HepG2 (cell line): ENCODE data around the gene UTP25. TPM values are rescaled to one million over a fixed set of nuclear protein-coding genes. Genes with fewer than 3 reads are reported as not detected.

Source experiments
- ATAC-seq: fragments of 200-7000 bp; cut with Tn5 transposase; 3 replicates; pipeline ENCODE4 v1.9.1; 2020; ENCODE audit warnings: mild to moderate bottlenecking, moderate library complexity
- BruUV-seq: library from RNA; stranded (reverse); fragments of 400-500 nt; replicated peaks from 2 replicates; lab custom pipeline; 2021; lab: Mats Ljungman, UMichigan
- CTCF ChIA-PET: fragments of 300-600 bp; formaldehyde crosslinking; extraction: SDS; loops from one replicate; lab custom pipeline; 2021; ENCODE audit warnings: low total read pairs, inconsistent platforms, low intra/inter-chr PET ratio; lab: Yijun Ruan, JAX
- POLR2A ChIA-PET: fragments of 350-600 bp; sonication (Branson Sonifier 250); formaldehyde crosslinking; loops from one replicate; lab custom pipeline; 2020; ENCODE audit warnings: antibody characterized with exemption, inconsistent platforms; lab: Yijun Ruan, JAX
- DNase-seq: peaks from one replicate; pipeline ENCODE4 v3.0.0-alpha.2; 2015; ENCODE audit warnings: low spot score
- FAIRE-seq: peaks from 3 replicates; lab custom pipeline; 2011; peaks lifted over from hg19 to GRCh38; lab: Jason Lieb, UNC
- H2AFZ ChIP-seq: one replicate; pipeline ENCODE4 v1.6.1; 2011; ENCODE audit warnings: low read length, inconsistent platforms
- H3K27ac ChIP-seq: fragments of 300-600 bp; 3 replicates; pipeline ENCODE4 v1.8.0; 2011; ENCODE audit warnings: mixed run types, mild to moderate bottlenecking, mixed read lengths, low read length, inconsistent platforms; ENCODE audit not compliant: insufficient read depth; ENCODE audit errors: extremely low read length
- H3K27me3 ChIP-seq, 2 experiments: fragments of 200-600 bp in 1 of 2; 2 replicates in 1 of 2; 3 replicates in 1 of 2; pipeline versions ENCODE4 v1.6.0 to v1.8.0; 2011; ENCODE audit warnings: low read length in 2 of 2, mild to moderate bottlenecking in 2 of 2, moderate library complexity in 2 of 2, inconsistent platforms in 1 of 2; ENCODE audit not compliant: insufficient read depth in 2 of 2, control insufficient read depth in 1 of 2
- H3K36me3 ChIP-seq, 2 experiments: fragments of 200-600 bp in 1 of 2; replicated peaks in 1 of 2; 2 replicates in 1 of 2; 3 replicates in 1 of 2; pipeline versions ENCODE4 v1.5.1 to v1.8.0; 2011; ENCODE audit warnings: low read length in 2 of 2, inconsistent platforms in 1 of 2; ENCODE audit not compliant: insufficient read depth in 2 of 2, control insufficient read depth in 1 of 2
- H3K4me1 ChIP-seq: 2 replicates; pipeline ENCODE4 v1.5.1; 2012; ENCODE audit warnings: low read length, inconsistent platforms; ENCODE audit not compliant: insufficient read depth
- H3K4me2 ChIP-seq: 2 replicates; pipeline ENCODE4 v1.6.0; 2011; ENCODE audit warnings: low read depth, low read length, inconsistent platforms
- H3K4me3 ChIP-seq, 3 experiments: fragments of 200-600 bp in 1 of 3; sonication (generic), shearing (Covaris generic) in 1 of 3; replicated peaks in 1 of 3; 2 replicates each; pipeline ENCODE4 v1.5.1; 2011 to 2016; ENCODE audit warnings: low read length in 3 of 3, inconsistent platforms in 2 of 3, low read depth in 2 of 3, mild to moderate bottlenecking in 2 of 3, control low read depth in 1 of 3, mixed read lengths in 1 of 3; ENCODE audit not compliant: insufficient read depth in 1 of 3
- H3K79me2 ChIP-seq: one replicate; pipeline ENCODE4 v1.6.1; 2011; ENCODE audit warnings: low read length, inconsistent platforms; ENCODE audit not compliant: insufficient read depth
- H3K9ac ChIP-seq: 2 replicates; pipeline ENCODE4 v1.6.0; 2011; ENCODE audit warnings: mild to moderate bottlenecking, low read depth, low read length, inconsistent platforms; ENCODE audit not compliant: insufficient read depth
- H3K9me3 ChIP-seq: 2 replicates; pipeline ENCODE4 v1.5.1; 2012; ENCODE audit warnings: mild to moderate bottlenecking, low read length
- H4K20me1 ChIP-seq: 2 replicates; pipeline ENCODE4 v1.6.0; 2011; ENCODE audit warnings: inconsistent platforms, mild to moderate bottlenecking, low read length, moderate library complexity; ENCODE audit not compliant: insufficient read depth
- FOXJ3 ChIP-seq: sonication (generic); formaldehyde crosslinking; IDR thresholded peaks from 2 replicates; pipeline ENCODE4 v1.4.0; 2020; ENCODE audit warnings: missing genetic modification reagents, mild to moderate bottlenecking, borderline replicate concordance
- IRF9 ChIP-seq: sonication (generic); formaldehyde crosslinking; IDR thresholded peaks from 2 replicates; pipeline ENCODE4 v1.8.0; 2022; ENCODE audit warnings: missing genetic modification reagents, mild to moderate bottlenecking, borderline replicate concordance
- MIXL1 ChIP-seq: IDR thresholded peaks from 2 replicates; pipeline ENCODE4 v1.6.1; 2016
- NCOA2 ChIP-seq: sonication (generic); formaldehyde crosslinking; IDR thresholded peaks from 2 replicates; pipeline ENCODE4 v1.8.0; 2022; ENCODE audit warnings: inconsistent platforms
- PLRG1 ChIP-seq: fragments of 450-650 bp; conservative IDR thresholded peaks from 2 replicates; pipeline ENCODE4 v1.6.1; 2016
- RBM22 ChIP-seq: fragments of 200-400 bp; formaldehyde crosslinking; optimal IDR thresholded peaks from 2 replicates; pipeline ENCODE3; 2017; ENCODE audit warnings: mild to moderate bottlenecking, low read length, moderate library complexity
- SIN3A ChIP-seq: IDR thresholded peaks from 2 replicates; pipeline ENCODE4 v1.6.1; 2011; ENCODE audit warnings: low read depth, mild to moderate bottlenecking, control low read depth, low read length, borderline replicate concordance
- SOX6 ChIP-seq, 2 experiments: fragments of 450-650 bp in 1 of 2; sonication (generic) in 1 of 2; formaldehyde crosslinking in 1 of 2; IDR thresholded peaks; 2 replicates each; pipeline versions ENCODE4 v1.4.0 to v1.6.1; 2017 to 2020; ENCODE audit warnings: antibody characterized with exemption in 1 of 2, mild to moderate bottlenecking in 1 of 2, missing genetic modification reagents in 1 of 2
- THAP7 ChIP-seq: sonication (generic); formaldehyde crosslinking; IDR thresholded peaks from 2 replicates; pipeline ENCODE4 v1.8.1; 2023; ENCODE audit warnings: mild to moderate bottlenecking, missing genetic modification reagents
- ZFP36L1 ChIP-seq: sonication (generic); formaldehyde crosslinking; IDR thresholded peaks from 2 replicates; pipeline ENCODE4 v1.8.0; 2022; ENCODE audit warnings: mild to moderate bottlenecking, missing genetic modification reagents, moderate library complexity
- ZFY ChIP-seq: sonication (generic); formaldehyde crosslinking; IDR thresholded peaks from 2 replicates; pipeline ENCODE4 v1.4.0; 2020; ENCODE audit warnings: missing genetic modification reagents
- ZNF280B ChIP-seq: sonication (generic); formaldehyde crosslinking; IDR thresholded peaks from 2 replicates; pipeline ENCODE4 v1.5.0; 2020; ENCODE audit warnings: missing genetic modification reagents, mild to moderate bottlenecking, borderline replicate concordance
- ZNF333 ChIP-seq: sonication (generic); formaldehyde crosslinking; IDR thresholded peaks from 2 replicates; pipeline ENCODE4 v1.4.0; 2020; ENCODE audit warnings: mild to moderate bottlenecking, missing genetic modification reagents, borderline replicate concordance
- ZNF382 ChIP-seq: sonication (generic); formaldehyde crosslinking; IDR thresholded peaks from 2 replicates; pipeline ENCODE4 v1.5.0; 2020; ENCODE audit warnings: missing genetic modification reagents, mild to moderate bottlenecking, borderline replicate concordance
- ZNF576 ChIP-seq: sonication (generic); formaldehyde crosslinking; IDR thresholded peaks from 2 replicates; pipeline ENCODE4 v1.4.0; 2020; ENCODE audit warnings: mild to moderate bottlenecking, missing genetic modification reagents
- ZNF660 ChIP-seq: sonication (generic); formaldehyde crosslinking; IDR thresholded peaks from 2 replicates; pipeline ENCODE4 v1.5.1; 2020; ENCODE audit warnings: mild to moderate bottlenecking, low read depth, missing genetic modification reagents, borderline replicate concordance
- WGBS: methylation state at CpG from one replicate; pipeline ENCODE4 v1.1.6; 2017; ENCODE audit warnings: low lambda C conversion rate; 5-methylcytosine and 5-hydroxymethylcytosine counted together
- in situ Hi-C: cut with HindIII; loops from 2 replicates; pipeline ENCODE4 v1.10.0; 2017; ENCODE audit warnings: low pct_unique_long_range_greater_than_20kb; ENCODE audit not compliant: extremely low pct_ligation_motif_present
- intact Hi-C: fragments of 100-400 bp; cut with micrococcal nuclease; formaldehyde crosslinking; loops from one replicate; pipeline ENCODE4 v1.10.0; 2022; ENCODE audit not compliant: unreplicated experiment
- polyA plus RNA-seq, 8 experiments: library from polyadenylated mRNA; depleted of rRNA in 3 of 8; stranded (reverse) in 7 of 8; unstranded in 1 of 8; fragments of >200 nt; fragmentation: Illumina TruSeq in 4 of 8; extraction: Trizol in 4 of 8; gene quantifications; 2 replicates each; pipeline versions ENCODE4 v1.2.1 to v1.2.3, GENCODE V29; 2011 to 2016; ENCODE audit warnings: low read depth in 4 of 8, missing spikeins in 1 of 8, mixed read lengths in 1 of 8; ENCODE audit not compliant: insufficient read depth in 1 of 8
- total RNA-seq, 5 experiments: library from RNA; depleted of rRNA; stranded (reverse); fragments of >200 nt; fragmentation: Illumina TruSeq; extraction: Trizol; gene quantifications; 2 replicates each; pipeline ENCODE4 v1.2.3, GENCODE V29; 2016; ENCODE audit warnings: low read depth in 1 of 5

The UTP25 gene
- total and polyA plus RNA-seq, 2 of the 13 experiments (the other 11 are each of a cell fraction or from before 2014, with no cell fraction given): 4.8 to 5.7 TPM

- TF ChIP-seq FOXJ3 (CRISPR knock-in tag): no peak
- no peak for TF ChIP-seq ZNF576 (CRISPR knock-in tag)
- no peak for TF ChIP-seq ZNF333 (CRISPR knock-in tag)
- no peak for TF ChIP-seq PLRG1
These were observed 18.2 kb upstream of the UTP25 start (continued) for GRCh38 chr1:209809611-209810010.

GRCh38 chr1:209810783-209811182 is 17.0 kb upstream of the UTP25 start:
- H3K4me2 ChIP-seq: no peak overlapping the region
- no peaks in the 10 kb centered on the region for H3K36me3 ChIP-seq
- ChIA-PET CTCF (no interaction called here), POLR2A (no interaction called here)
- H3K79me2 ChIP-seq: no peaks in the 10 kb centered on the region
- in situ Hi-C loops (no loop called here), intact Hi-C loops (no loop called here)
- H3K4me3 ChIP-seq: no peak overlapping the region
- BruUV-seq: no TSS peak
- DNase-seq (no peak), FAIRE-seq (no peak), ATAC-seq (no peak)
- peaks cover 25% of the 10 kb centered on the region for H3K4me1 ChIP-seq
- 2% methylated on average over 5 of the region's 5 CpGs for WGBS
- no peaks in the 10 kb centered on the region for H3K9me3 ChIP-seq
- no peak overlapping the region for H2AFZ ChIP-seq
- 0 out of 5 replicates have a peak, but pooled peaks cover 0 to 2% of the 10 kb centered on the region in 2 experiments for H3K27me3 ChIP-seq
- no peaks in the 10 kb centered on the region for H4K20me1 ChIP-seq
- H3K9ac ChIP-seq: no peak overlapping the region
- TF ChIP-seq ZNF280B (CRISPR knock-in tag): no peak
- TF ChIP-seq IRF9 (CRISPR knock-in tag): no peak
- no peak for TF ChIP-seq THAP7
- TF ChIP-seq SIN3A: no peak
- no peak for TF ChIP-seq ZNF382 (CRISPR knock-in tag)
- TF ChIP-seq RBM22: no peak
- TF ChIP-seq ZFY: no peak
- TF ChIP-seq MIXL1 (CRISPR knock-in tag): no peak
- TF ChIP-seq ZFP36L1 (CRISPR knock-in tag): no peak
- no peak for TF ChIP-seq SOX6 (IDR thresholded peaks at IDR 0.05)
- TF ChIP-seq SOX6 (CRISPR knock-in tag; IDR thresholded peaks at IDR 0.05): no peak
- TF ChIP-seq NCOA2 (CRISPR knock-in tag): no peak
- no peak for TF ChIP-seq ZNF660 (CRISPR knock-in tag)
- no peak overlapping the region for H3K27ac ChIP-seq
